Suprapubic skin (tissue), 4 donors: ENCODE results near the gene OR1I1. TPM values are rescaled to one million over a fixed set of nuclear protein-coding genes. Genes with fewer than 3 reads are reported as not detected.
A peak's percentile ranks its signal among the peaks of the same experiment; 100 is the strongest.

Experiments used
- DNase-seq, 2 donors: peaks; one replicate each; pipeline ENCODE4 v3.0.0-alpha.2; 2019; ENCODE audit warnings: low spot score in 2 of 2
- H3K27ac ChIP-seq: fragments of 200-600 bp; sonication (generic); one replicate; pipeline ENCODE4 v1.5.1; 2019
- H3K27me3 ChIP-seq: fragments of 200-600 bp; sonication (generic); one replicate; pipeline ENCODE4 v1.5.1; 2019
- H3K36me3 ChIP-seq: fragments of 200-600 bp; sonication (generic); one replicate; pipeline ENCODE4 v1.5.1; 2019
- H3K4me1 ChIP-seq: fragments of 200-600 bp; sonication (generic); one replicate; pipeline ENCODE4 v1.5.1; 2019
- H3K4me3 ChIP-seq: fragments of 200-600 bp; sonication (generic); one replicate; pipeline ENCODE4 v1.5.1; 2019; ENCODE audit warnings: mild to moderate bottlenecking
- H3K9me3 ChIP-seq: fragments of 200-600 bp; sonication (generic); one replicate; pipeline ENCODE4 v1.5.1; 2019
- CTCF ChIP-seq, 2 donors: fragments of 200-600 bp in 1 of 2; fragments of 450-650 bp in 1 of 2; sonication (generic) in 1 of 2; IDR thresholded peaks; one replicate each; pipeline ENCODE4 v1.5.1; 2016 to 2019; ENCODE audit warnings: antibody characterized with exemption in 2 of 2, mild to moderate bottlenecking in 1 of 2, moderate library complexity in 1 of 2
- EP300 ChIP-seq: sonication (generic); formaldehyde crosslinking; IDR thresholded peaks from one replicate; pipeline ENCODE4 v1.6.1; 2017; ENCODE audit warnings: antibody characterized with exemption
- POLR2A ChIP-seq, 2 donors: fragments of 450-650 bp; IDR thresholded peaks; one replicate each; pipeline ENCODE4 v1.6.1; 2017; ENCODE audit warnings: antibody characterized with exemption in 2 of 2, mild to moderate bottlenecking in 2 of 2, moderate library complexity in 2 of 2
- POLR2AphosphoS5 ChIP-seq, 3 donors: sonication (generic); formaldehyde crosslinking; IDR thresholded peaks; one replicate each; pipeline ENCODE4 v1.6.1; 2017; ENCODE audit warnings: antibody characterized with exemption in 3 of 3
- WGBS: methylation state at CpG from one replicate; pipeline ENCODE4 v1.1.5; 2018; 5-methylcytosine and 5-hydroxymethylcytosine counted together
- total RNA-seq, 4 donors: library from RNA; depleted of rRNA; stranded (reverse); fragments of >200 nt; gene quantifications; one replicate each; pipeline ENCODE4 v1.1.0, GENCODE V29; 2016

The OR1I1 gene
- total RNA-seq, 4 donors from 2014 or later = not detected

GRCh38 chr19:15120135-15121026, 38.4 kb downstream of the OR1I1 start:
- Histone ChIP-seq H3K9me3 (no peaks in the 10 kb centered on the region), H3K4me3 (no peak overlapping the region), H3K27me3 (no peaks in the 10 kb centered on the region), H3K27ac (no peak overlapping the region), H3K36me3 (peaks cover 74% of the 10 kb centered on the region), H3K4me1 (peaks cover 22% of the 10 kb centered on the region)
- 91% methylated on average over 14 of the region's 14 CpGs for whole genome bisulfite sequencing
- TF ChIP-seq POLR2A (IDR thresholded peaks at IDR 0.05) = no peak
- TF ChIP-seq EP300 = no peak
- TF ChIP-seq CTCF (IDR thresholded peaks at IDR 0.05) = no peak
- no peak for TF ChIP-seq POLR2AphosphoS5 (IDR thresholded peaks at IDR 0.05)
- DNase-seq = no peak

- Histone ChIP-seq H3K4me1 (peaks cover 32% of the 10 kb centered on the region), H3K36me3 (peaks cover 53% of the 10 kb centered on the region), H3K27ac (no peak overlapping the region), H3K9me3 (no peaks in the 10 kb centered on the region), H3K4me3 (no peak overlapping the region), H3K27me3 (no peaks in the 10 kb centered on the region)
- TF ChIP-seq POLR2AphosphoS5 (IDR thresholded peaks at IDR 0.05) = no peak
- TF ChIP-seq CTCF (IDR thresholded peaks at IDR 0.05) = no peak
- TF ChIP-seq POLR2A (IDR thresholded peaks at IDR 0.05) = no peak
- no peak for TF ChIP-seq EP300
- DNase-seq = no peak
- WGBS = 94% methylated on average over 11 of the region's 21 CpGs
Measured at GRCh38 chr19:15122331-15123030, 40.5 kb downstream of the OR1I1 start.

GRCh38 chr19:15123031-15123890, 41.2 kb downstream of the OR1I1 start:
- no peak for DNase-seq
- Histone ChIP-seq H3K27ac (peak overlapping the region; percentile 93), H3K4me1 (peaks cover 32% of the 10 kb centered on the region), H3K4me3 (no peak overlapping the region), H3K9me3 (no peaks in the 10 kb centered on the region), H3K27me3 (no peaks in the 10 kb centered on the region), H3K36me3 (peaks cover 46% of the 10 kb centered on the region)
- 93% methylated on average over 21 of the region's 22 CpGs for WGBS
- TF ChIP-seq CTCF (IDR thresholded peaks at IDR 0.05) (no peak), POLR2A (IDR thresholded peaks at IDR 0.05) (no peak), EP300 (no peak), POLR2AphosphoS5 (IDR thresholded peaks at IDR 0.05) (no peak)

- WGBS = 5% methylated on average over 4 of the region's 5 CpGs
- peaks cover 32% of the 10 kb centered on the region for H3K4me1 ChIP-seq
- H3K4me3 ChIP-seq = peak overlapping the region; percentile 83
- peak overlapping the region; percentile 93 for H3K27ac ChIP-seq
- H3K36me3 ChIP-seq = peaks cover 40% of the 10 kb centered on the region
- DNase-seq = no peak
- no peaks in the 10 kb centered on the region for H3K9me3 ChIP-seq
- H3K27me3 ChIP-seq = no peaks in the 10 kb centered on the region
- TF ChIP-seq POLR2A (IDR thresholded peaks at IDR 0.05) (no peak), CTCF (IDR thresholded peaks at IDR 0.05) (no peak), POLR2AphosphoS5 (IDR thresholded peaks at IDR 0.05) (no peak), EP300 (no peak)
Measured at GRCh38 chr19:15123900-15124299, 41.9 kb downstream of the OR1I1 start.
